Gastroesophageal sphincter (tissue), 4 donors: ENCODE data around the gene PLAGL2. TPM values are rescaled to one million over a fixed set of nuclear protein-coding genes. Genes with fewer than 3 reads are reported as not detected.

Source experiments
- ATAC-seq: fragments of 150-250 bp; one replicate; pipeline ENCODE4 v1.9.1; 2016; ENCODE audit warnings: mild to moderate bottlenecking, moderate library complexity
- H3K27ac ChIP-seq, 4 donors: fragments of 200-600 bp; sonication (generic) in 3 of 4; 1 replicate in 3 of 4; 2 replicates in 1 of 4; pipeline ENCODE4 v1.5.1; 2016 to 2019
- H3K27me3 ChIP-seq: fragments of 200-600 bp; sonication (generic); one replicate; pipeline ENCODE4 v1.5.1; 2019
- H3K36me3 ChIP-seq, 2 donors: fragments of 200-600 bp; sonication (generic); one replicate each; pipeline ENCODE4 v1.5.1; 2019; ENCODE audit warnings: control low read depth in 1 of 2
- H3K4me1 ChIP-seq, 3 donors: fragments of 200-600 bp; sonication (generic); 1 replicate in 2 of 3; 2 replicates in 1 of 3; pipeline ENCODE4 v1.5.1; 2016 to 2019; ENCODE audit warnings: control low read depth in 2 of 3
- H3K4me3 ChIP-seq, 2 donors: fragments of 200-600 bp; sonication (generic); one replicate each; pipeline ENCODE4 v1.5.1; 2019; ENCODE audit warnings: mild to moderate bottlenecking in 1 of 2, moderate library complexity in 1 of 2
- H3K9me3 ChIP-seq, 3 donors: fragments of 200-600 bp; sonication (generic); one replicate each; pipeline ENCODE4 v1.5.1; 2017 to 2019; ENCODE audit warnings: control low read depth in 2 of 3
- EP300 ChIP-seq: sonication (generic); formaldehyde crosslinking; IDR thresholded peaks from one replicate; pipeline ENCODE4 v1.6.1; 2017; ENCODE audit warnings: antibody characterized with exemption, mild to moderate bottlenecking
- POLR2A ChIP-seq, 2 donors: fragments of 450-650 bp; IDR thresholded peaks; one replicate each; pipeline ENCODE4 v1.6.1; 2017; ENCODE audit warnings: antibody characterized with exemption in 2 of 2, mild to moderate bottlenecking in 2 of 2, moderate library complexity in 1 of 2
- POLR2AphosphoS5 ChIP-seq: sonication (generic); formaldehyde crosslinking; IDR thresholded peaks from one replicate; pipeline ENCODE4 v1.6.1; 2017; ENCODE audit warnings: antibody characterized with exemption
- whole genome bisulfite sequencing, 2 donors: methylation state at CpG; one replicate each; pipeline ENCODE4 v1.1.5; 2018; ENCODE audit warnings: low coverage in 1 of 2; 5-methylcytosine and 5-hydroxymethylcytosine counted together
- total RNA-seq, 4 donors: library from RNA; depleted of rRNA; stranded (reverse); fragments of >200 nt; gene quantifications; one replicate each; pipeline ENCODE4 v1.1.0, GENCODE V29; 2016
- TF ChIP-seq, protein P1 (sequence below), 4 experiments: fragments of 200-600 bp in 2 of 4; fragments of 450-650 bp in 2 of 4; sonication (generic) in 1 of 4; IDR thresholded peaks; one replicate each; pipeline ENCODE4 v1.5.1; 2017 to 2019; ENCODE audit warnings: antibody characterized with exemption in 4 of 4, mild to moderate bottlenecking in 2 of 4, moderate library complexity in 2 of 4

Gene PLAGL2
- total RNA-seq, 4 donors from 2014 or later = 5.8 to 11.0 (median 6.1) TPM

GRCh38 chr20:32158351-32158750 is 49.2 kb downstream of the PLAGL2 start:
- no peaks in the 10 kb centered on the region for H3K9me3 ChIP-seq
- H3K27me3 ChIP-seq = no peaks in the 10 kb centered on the region
- no peak overlapping the region for H3K27ac ChIP-seq
- peaks cover 0 to 16% (median 4%) of the 10 kb centered on the region in 3 donors for H3K4me1 ChIP-seq
- TF ChIP-seq POLR2AphosphoS5 (no peak), EP300 (no peak), POLR2A (IDR thresholded peaks at IDR 0.05) (no peak)
- TF ChIP-seq, protein P1, sequence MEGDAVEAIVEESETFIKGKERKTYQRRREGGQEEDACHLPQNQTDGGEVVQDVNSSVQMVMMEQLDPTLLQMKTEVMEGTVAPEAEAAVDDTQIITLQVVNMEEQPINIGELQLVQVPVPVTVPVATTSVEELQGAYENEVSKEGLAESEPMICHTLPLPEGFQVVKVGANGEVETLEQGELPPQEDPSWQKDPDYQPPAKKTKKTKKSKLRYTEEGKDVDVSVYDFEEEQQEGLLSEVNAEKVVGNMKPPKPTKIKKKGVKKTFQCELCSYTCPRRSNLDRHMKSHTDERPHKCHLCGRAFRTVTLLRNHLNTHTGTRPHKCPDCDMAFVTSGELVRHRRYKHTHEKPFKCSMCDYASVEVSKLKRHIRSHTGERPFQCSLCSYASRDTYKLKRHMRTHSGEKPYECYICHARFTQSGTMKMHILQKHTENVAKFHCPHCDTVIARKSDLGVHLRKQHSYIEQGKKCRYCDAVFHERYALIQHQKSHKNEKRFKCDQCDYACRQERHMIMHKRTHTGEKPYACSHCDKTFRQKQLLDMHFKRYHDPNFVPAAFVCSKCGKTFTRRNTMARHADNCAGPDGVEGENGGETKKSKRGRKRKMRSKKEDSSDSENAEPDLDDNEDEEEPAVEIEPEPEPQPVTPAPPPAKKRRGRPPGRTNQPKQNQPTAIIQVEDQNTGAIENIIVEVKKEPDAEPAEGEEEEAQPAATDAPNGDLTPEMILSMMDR (IDR thresholded peaks at IDR 0.05) = no peak
- H3K36me3 ChIP-seq = peaks cover 0 to 88% of the 10 kb centered on the region in 2 donors
- WGBS, 2 donors = 50% methylated on average over 1 of the region's 11 CpGs; no CpG with 5 or more reads in 1 of the 2 donors
- ATAC-seq = no peak
- no peak overlapping the region for H3K4me3 ChIP-seq

- no peak for ATAC-seq
- 80 to 100% methylated on average over 1 to 3 of the region's 14 CpGs for WGBS, 2 donors
- Histone ChIP-seq H3K36me3 (peaks cover 0 to 88% of the 10 kb centered on the region in 2 donors), H3K4me3 (no peak overlapping the region), H3K27me3 (no peaks in the 10 kb centered on the region), H3K27ac (no peak overlapping the region), H3K4me1 (peaks cover 0 to 16% (median 4%) of the 10 kb centered on the region in 3 donors), H3K9me3 (no peaks in the 10 kb centered on the region)
- no peak for TF ChIP-seq POLR2AphosphoS5
- TF ChIP-seq, protein P1 (IDR thresholded peaks at IDR 0.05) = no peak
- TF ChIP-seq POLR2A (IDR thresholded peaks at IDR 0.05) = no peak
- no peak for TF ChIP-seq EP300
Measured at GRCh38 chr20:32157611-32158010, 49.9 kb downstream of the PLAGL2 start.

DNA sequence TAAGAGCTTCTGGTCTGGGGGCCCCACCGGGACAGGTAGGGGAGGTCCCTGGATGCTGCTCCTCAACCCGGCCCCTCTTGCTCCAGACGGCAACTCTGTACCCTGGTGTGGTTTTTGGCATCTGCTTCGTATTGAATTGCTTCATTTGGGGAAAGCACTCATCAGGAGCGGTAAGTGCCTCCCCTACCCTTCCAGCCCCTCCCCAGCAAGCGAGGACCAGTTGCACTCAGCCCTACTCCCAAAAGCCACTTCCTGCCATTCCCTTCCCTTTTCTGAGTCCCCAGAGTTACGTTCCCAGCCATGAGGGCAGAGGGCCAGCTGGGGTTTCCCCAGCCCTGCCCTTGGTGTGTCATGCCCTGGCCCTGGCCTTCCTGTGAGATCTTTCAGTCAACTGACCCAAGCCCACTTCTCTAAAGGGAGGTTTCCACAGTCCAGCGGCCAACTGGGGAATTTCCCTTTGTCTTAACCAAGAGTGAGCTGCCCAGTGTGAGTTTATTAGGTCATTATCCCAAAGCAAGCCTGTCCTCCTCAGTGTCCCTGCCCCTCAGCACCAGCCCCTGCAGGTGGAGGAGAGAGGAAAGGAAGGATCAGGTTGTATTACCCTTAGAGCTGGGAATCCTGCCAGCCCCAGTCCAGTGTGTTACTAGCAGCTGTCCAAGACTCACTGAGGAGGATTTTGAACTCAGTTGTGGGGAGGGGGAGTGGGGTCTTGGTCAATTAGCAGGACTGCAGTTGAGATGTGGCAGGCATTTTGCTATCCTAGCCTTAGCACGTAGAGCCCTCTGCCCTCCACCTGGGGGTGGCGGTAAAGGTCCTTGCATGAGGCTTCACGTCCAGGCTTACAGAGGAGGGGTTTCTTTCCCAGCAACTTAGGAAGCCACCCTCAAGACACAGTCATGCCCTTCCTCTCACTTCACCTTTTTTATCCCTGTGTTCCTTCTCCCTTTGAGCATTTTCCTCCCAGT is 52.2 kb downstream of the PLAGL2 start:
- 26 to 44% methylated on average over 6 to 9 of the region's 11 CpGs for WGBS, 2 donors
- no peaks in the 10 kb centered on the region for H3K27me3 ChIP-seq
- H3K4me3 ChIP-seq = no peak overlapping the region
- peaks cover 0 to 88% of the 10 kb centered on the region in 2 donors for H3K36me3 ChIP-seq
- H3K9me3 ChIP-seq = no peaks in the 10 kb centered on the region
- peak overlapping the region in 2 of 4 donors; percentile 20 to 32 for H3K27ac ChIP-seq
- peak; percentile 51 for TF ChIP-seq POLR2AphosphoS5
- TF ChIP-seq, protein P1 (IDR thresholded peaks at IDR 0.05) = peak in 1 of 4 experiments; percentile 45
- no peak for TF ChIP-seq EP300
- TF ChIP-seq POLR2A (IDR thresholded peaks at IDR 0.05) = no peak
- peaks cover 0 to 16% (median 4%) of the 10 kb centered on the region in 3 donors for H3K4me1 ChIP-seq
- peak; percentile 91 for ATAC-seq

GRCh38 chr20:32153771-32154170 is 53.8 kb downstream of the PLAGL2 start:
- H3K4me1 ChIP-seq = peaks cover 0 to 16% (median 4%) of the 10 kb centered on the region in 3 donors
- no peak overlapping the region for H3K4me3 ChIP-seq
- 85 to 98% methylated on average over 5 of the region's 5 CpGs for WGBS, 2 donors
- H3K27me3 ChIP-seq = no peaks in the 10 kb centered on the region
- TF ChIP-seq, protein P1 (IDR thresholded peaks at IDR 0.05) = no peak
- no peak for TF ChIP-seq POLR2A (IDR thresholded peaks at IDR 0.05)
- no peak for TF ChIP-seq EP300
- no peak for ATAC-seq
- no peaks in the 10 kb centered on the region for H3K9me3 ChIP-seq
- peaks cover 0 to 88% of the 10 kb centered on the region in 2 donors for H3K36me3 ChIP-seq
- no peak overlapping the region for H3K27ac ChIP-seq
